Stimulated activated CD8-positive, alpha-beta memory T cell treated with anti-CD3 and anti-CD28 coated beads, Interleukin-12 subunit alpha, Interleukin-12 subunit beta, amount 100 ng/mL, for 4 hours (primary cell): ENCODE results near the gene HCAR3.
"Not testable (repeated sequence)": the region's sequence is repeated elsewhere in the genome, so short reads cannot be mapped to it uniquely, and the experiment has no call there.

Source experiments
- DNase-seq: peaks from one replicate; pipeline ENCODE4 v3.0.0-alpha.2; 2020; ENCODE audit warnings: low read depth

The HCAR3 gene

DNA sequence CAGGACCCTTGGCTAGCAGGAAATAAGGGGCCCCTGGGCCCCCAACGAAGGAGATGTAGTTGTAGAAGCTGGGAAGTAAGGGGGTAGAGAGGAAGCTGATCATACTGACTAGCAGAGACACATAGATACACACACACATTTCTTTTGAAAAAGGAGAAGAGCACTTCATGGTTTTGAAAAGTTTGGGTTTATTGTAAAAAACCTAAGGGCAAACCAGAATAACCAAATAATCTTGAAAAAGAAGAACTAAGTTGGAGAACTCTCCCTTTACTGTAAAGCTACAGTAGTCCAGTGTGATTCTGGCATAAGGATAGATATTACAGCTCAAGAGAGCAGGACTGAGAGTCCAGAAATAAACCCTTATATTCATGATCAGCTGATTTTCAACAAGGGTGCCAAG is 5.8 kb upstream of the HCAR3 start:
- DNase-seq = no peak

DNA sequence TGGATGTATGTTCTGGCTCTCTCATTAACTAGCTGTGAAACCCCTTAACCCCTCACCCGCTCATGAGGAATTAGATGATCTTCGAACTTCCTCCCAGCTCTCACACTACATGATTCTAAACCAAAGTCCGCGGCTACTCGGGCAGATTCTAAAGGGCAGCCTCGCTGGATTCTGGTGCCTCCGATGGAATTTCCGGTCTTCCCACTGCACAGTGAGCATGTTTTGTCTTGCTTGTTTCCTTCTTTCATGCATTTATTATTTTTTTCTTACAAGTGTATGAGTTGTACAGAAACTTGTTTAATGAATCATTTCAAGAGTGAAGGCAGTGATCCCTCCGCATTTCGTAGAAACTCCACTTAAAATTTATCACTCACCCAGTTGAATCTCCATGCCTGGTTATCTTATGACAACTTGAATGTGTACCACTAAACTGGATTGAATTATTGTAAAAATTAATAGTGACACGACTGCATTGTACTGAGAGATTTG is 4.5 kb upstream of the HCAR3 start:
- no peak for DNase-seq

- not testable (repeated sequence) for DNase-seq
Measured at GRCh38 chr12:122715211-122715610, 1.4 kb downstream of the HCAR3 start.

GRCh38 chr12:122713491-122714188 is 3.0 kb downstream of the HCAR3 start:
- DNase-seq = not testable (repeated sequence)

DNA sequence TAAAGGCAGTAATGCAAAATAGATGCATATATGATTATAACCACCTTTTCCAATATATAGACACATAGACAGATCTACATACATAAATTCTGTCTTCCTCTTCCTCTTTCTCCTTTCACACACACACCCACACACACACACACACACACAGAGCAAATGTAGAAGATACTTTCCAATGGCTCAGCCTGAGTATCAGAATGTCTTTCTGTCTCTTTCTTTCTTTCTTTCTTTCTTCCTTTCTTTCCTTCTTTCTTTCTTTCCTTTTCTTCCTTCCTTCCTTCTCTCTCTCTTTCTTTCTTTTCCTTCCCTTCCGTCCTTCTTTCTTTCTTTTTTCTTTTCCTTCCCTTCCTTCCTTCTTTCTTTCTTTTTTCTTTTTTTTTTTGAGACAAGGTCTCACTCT is 5.3 kb downstream of the HCAR3 start:
- DNase-seq = not testable (repeated sequence)

DNA sequence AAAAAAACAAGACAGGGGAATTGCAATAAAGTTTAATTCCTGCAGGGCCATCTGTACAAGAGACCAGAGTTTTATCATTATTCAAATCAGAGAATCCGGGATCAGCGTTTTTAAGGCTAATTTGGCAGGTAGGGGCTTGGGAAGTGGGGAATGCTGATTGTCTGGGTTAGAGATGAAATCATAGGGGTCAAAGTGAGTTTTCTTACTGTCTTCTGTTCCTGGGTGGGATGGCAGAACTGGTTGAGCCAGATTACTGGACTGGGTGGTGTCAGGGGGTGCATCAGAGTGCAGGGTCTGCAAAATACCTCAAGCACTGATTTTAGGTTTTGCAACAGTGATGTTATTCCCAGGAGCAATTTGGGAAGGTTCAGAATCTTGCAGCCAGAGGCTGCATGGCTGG is 6.3 kb downstream of the HCAR3 start:
- DNase-seq = not testable (repeated sequence)

DNA sequence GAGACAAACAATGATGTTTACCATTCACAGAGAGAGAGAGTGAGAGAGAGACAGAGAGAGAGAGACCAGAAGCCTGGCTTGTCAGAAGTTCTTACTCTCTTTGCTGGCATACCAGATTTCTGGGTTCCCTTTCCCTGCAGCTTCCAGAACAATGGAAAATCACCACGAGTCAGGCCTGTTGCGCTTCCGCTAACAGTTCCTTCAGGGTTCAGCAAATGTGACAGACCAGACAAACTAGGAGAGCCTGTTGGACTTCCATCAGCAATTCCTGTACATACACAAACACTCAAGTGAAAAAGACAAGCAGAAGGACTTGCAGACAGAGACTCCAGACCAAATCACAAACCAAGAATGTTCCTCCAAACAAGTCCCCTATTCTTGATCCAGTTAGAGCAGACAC is 7.3 kb downstream of the HCAR3 start:
- not testable (repeated sequence) for DNase-seq

DNA sequence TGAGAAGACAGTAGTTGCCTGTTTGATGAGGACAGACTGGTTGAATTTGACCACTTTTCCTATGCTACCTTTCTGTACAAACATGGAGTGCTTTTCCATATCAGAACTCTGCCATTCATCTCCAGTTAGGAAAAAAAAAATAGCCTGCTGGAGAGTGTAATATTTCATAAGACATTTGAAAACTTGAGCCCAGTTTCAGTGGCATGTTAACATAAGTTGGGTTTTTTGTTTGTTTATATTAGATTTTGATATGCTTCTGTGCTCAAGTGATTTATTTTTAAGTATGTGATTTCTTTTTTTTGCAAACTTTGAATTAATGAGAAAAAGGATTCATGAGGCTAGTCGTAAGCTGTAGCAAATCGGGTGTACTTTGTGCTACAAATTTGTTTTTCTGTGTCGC is 12.8 kb downstream of the HCAR3 start:
- not testable (repeated sequence) for DNase-seq

DNA sequence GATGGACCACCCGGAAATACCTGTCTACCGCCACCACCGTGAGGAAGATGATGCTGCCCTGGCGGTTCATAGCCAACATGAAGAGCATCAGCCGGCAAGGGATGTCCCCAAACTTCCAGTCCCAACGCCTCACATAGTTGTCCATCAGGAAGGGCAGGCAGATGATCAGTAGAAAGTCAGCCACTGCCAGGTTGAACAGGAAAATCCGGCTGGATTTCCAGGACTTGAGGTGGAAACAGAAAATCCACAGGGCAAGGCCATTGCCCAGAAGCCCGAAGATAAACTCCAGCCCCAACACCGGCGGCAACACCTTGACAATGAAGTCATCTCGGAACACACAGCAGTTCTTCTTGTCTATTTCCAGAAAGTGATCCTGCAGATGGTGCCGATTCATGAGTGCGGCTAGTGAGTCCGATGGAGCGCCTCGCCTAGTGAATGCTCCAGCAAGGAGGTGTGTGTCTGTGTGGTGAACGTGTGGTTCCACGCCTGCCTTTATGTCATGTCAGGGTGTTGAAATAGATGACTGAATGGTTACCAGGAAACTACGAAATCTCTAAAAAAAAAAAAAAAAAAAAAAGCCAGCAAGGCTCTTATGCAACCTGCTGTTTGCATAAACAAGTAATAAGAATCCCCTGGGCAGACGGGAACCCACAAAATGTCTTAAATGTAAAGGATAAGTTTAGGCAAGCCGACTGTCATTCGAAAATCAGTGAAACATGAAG is 13.6 kb downstream of the HCAR3 start, which contains the start of gene HCAR2:
HCAR2 (minus strand) TSS at position 468 of the 722 bp plus-strand sequence; CDS start at position 394, 74 bp downstream.
- not testable (repeated sequence) for DNase-seq

- DNase-seq = not testable (repeated sequence)
Measured at GRCh38 chr12:122701481-122701880, 15.1 kb downstream of the HCAR3 start.

DNA sequence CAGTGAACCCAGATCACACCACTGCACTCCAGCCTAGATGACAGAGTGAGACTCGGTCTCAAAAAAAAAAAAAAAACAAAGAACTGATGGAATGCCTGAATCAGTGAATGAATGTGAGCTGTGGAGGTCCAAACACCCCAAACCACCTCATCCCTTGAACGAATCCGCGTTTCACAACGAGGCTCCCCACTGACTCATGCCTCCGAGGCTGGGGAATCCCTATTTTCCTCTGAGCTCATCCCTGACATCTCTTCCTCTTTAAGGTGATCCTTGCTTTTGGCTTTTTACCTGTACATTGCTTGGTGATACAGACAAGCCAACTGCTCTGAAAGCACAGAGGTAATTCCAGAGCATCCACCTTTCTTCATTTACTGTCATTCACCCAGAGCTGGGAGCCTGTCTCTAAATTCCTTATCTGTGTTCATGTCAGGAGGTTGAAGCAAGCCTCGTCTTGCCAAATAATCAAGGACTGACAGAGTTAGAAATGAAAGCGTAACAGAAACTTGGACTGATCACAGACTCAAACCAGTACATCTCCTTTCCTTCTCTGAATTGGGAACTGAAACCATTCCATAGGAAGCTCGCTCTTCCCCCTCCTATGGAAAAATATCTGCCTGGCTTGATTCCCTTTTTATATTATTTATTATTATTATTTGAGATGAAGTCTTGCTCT is 16.4 kb downstream of the HCAR3 start:
- not testable (repeated sequence) for DNase-seq

GRCh38 chr12:122696922-122697321 is 19.7 kb downstream of the HCAR3 start:
- DNase-seq = not testable (repeated sequence)

DNA sequence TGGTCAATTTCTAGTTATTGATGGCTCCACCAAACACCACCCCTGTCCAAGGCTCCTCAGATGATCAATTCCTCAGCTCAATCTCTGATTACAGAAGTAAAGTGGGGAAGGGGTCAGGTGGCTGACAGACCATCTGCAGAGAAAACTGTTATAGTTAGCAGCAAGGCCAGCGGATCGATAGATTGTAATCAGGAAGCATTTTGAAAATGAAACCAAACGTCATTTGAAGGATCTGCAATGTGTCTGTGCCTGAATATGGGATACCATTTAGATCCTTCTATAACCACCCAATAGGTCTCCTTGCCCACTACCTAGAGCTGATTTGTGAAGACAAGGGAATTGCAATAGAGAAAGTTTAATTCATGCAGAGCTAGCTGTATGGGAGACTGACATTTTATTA is 25.0 kb downstream of the HCAR3 start:
- no peak for DNase-seq

DNA sequence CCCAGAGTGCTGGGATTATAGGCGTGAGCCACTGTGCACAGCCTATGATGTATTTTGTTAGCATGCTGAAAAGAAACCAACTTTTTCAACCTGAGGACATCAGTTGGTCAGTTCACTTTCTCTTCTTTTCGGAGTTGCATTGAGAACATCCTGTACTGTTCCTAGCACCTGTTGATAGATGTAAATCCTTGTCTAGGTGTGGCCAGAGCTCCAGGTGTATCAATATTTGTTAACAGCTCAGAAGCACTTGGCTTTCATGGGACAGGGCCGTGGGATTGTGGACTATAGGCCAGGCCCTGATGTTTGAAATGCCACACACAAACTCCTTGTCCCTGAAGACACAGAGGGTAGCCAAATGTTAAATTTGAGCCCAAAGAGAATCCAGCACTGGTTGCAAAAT is 28.3 kb downstream of the HCAR3 start:
- DNase-seq = no peak

- DNase-seq = no peak
Measured at GRCh38 chr12:122687086-122687485, 29.5 kb downstream of the HCAR3 start.

DNA sequence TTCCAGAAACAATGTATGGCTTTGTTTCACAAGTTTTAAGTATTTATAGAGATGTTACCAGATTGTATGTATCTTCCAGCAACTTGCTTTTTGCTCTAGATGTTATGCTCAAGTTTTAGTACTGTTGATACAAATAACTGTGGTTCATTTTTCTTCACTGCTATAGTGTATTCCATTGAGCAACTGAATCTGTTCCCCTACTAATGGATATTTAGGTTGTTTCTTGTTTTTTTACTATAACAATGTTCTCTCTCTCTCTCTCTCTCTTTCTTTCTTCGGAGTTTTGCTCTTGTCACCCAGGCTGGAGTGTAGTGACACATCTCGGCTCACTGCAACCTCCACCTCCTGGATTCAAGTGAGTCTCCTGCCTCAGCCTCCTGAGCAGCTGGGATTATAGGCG is 30.1 kb downstream of the HCAR3 start:
- DNase-seq = no peak

DNA sequence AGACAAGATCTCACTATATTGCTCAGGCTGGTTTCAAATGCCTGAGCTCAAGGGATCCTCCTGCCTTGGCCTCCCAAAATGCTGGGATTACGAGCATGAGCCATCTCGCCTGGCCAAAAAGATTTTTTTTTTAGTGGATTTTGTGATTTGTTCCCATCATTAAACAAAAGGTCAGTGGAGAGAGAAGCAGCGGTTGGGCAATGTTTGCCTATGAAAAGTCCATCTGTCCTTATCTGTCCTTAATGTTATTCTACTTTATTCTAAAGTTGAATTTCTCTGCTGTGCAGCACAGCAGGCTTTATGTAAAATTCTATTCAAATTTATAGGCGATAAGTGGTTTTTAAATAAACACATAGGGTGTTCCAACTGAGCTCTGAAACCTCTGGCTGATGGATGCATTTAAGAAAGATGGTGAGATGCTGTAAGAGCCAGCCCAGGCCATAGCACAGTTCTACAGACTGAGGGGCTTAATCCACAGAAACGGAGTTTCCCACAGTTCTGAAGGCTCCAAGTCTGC is 32.3 kb downstream of the HCAR3 start:
- no peak for DNase-seq

- DNase-seq = no peak
Measured at GRCh38 chr12:122681814-122682213, 34.8 kb downstream of the HCAR3 start.

GRCh38 chr12:122680989-122681388 is 35.6 kb downstream of the HCAR3 start:
- not testable (repeated sequence) for DNase-seq

- not testable (repeated sequence) for DNase-seq
Measured at GRCh38 chr12:122676781-122677180, 39.8 kb downstream of the HCAR3 start.

GRCh38 chr12:122676015-122676414 is 40.6 kb downstream of the HCAR3 start:
- not testable (repeated sequence) for DNase-seq

- DNase-seq = no peak
Measured at GRCh38 chr12:122672515-122672914, 44.1 kb downstream of the HCAR3 start.
